Measurements from ENCODE around the gene DSCAML1.

Gene DSCAML1

GRCh38 chr11:117735350-117735977, 61.6 kb downstream of the DSCAML1 start:
- Histone ChIP-seq H3K36me3 (no peaks in the 10 kb centered on the region), H3K4me1 (peaks cover 6% of the 10 kb centered on the region), H3K27me3 (no peaks in the 10 kb centered on the region), H3K9me3 (no peaks in the 10 kb centered on the region), H3K4me3 (ENCODE audit: low read depth, low read length) (no peak overlapping the region)
- DNase-seq, result no peak
- no peak for TF ChIP-seq CTCF (IDR thresholded peaks at IDR 0.05; ENCODE audit: low read depth, low read length)

- Histone ChIP-seq H3K36me3 (no peaks in the 10 kb centered on the region), H3K27me3 (no peaks in the 10 kb centered on the region), H3K4me3 (ENCODE audit: low read depth, low read length) (no peak overlapping the region), H3K4me1 (peaks cover 6% of the 10 kb centered on the region), H3K9me3 (no peaks in the 10 kb centered on the region)
- peak; percentile 39 for DNase-seq
- no peak for TF ChIP-seq CTCF (IDR thresholded peaks at IDR 0.05; ENCODE audit: low read depth, low read length)
Observed at GRCh38 chr11:117734601-117735024, 62.4 kb downstream of the DSCAML1 start.

GRCh38 chr11:117733316-117733715, 63.7 kb downstream of the DSCAML1 start:
- no peaks in the 10 kb centered on the region for H3K27me3 ChIP-seq
- H3K4me1 ChIP-seq, result peaks cover 6% of the 10 kb centered on the region

GRCh38 chr11:117731722-117732290, 65.2 kb downstream of the DSCAML1 start:
- H3K4me1 ChIP-seq, result peaks cover 6% of the 10 kb centered on the region
- H3K9me3 ChIP-seq, result no peaks in the 10 kb centered on the region
- no peaks in the 10 kb centered on the region for H3K36me3 ChIP-seq
- TF ChIP-seq CTCF (IDR thresholded peaks at IDR 0.05; ENCODE audit: low read depth, low read length), result no peak
- no peaks in the 10 kb centered on the region for H3K27me3 ChIP-seq
- no peak overlapping the region for H3K4me3 ChIP-seq (ENCODE audit: low read depth, low read length)
- DNase-seq, result no peak

More at GRCh38 chr11:117733316-117733715, 63.7 kb downstream of the DSCAML1 start:
- Histone ChIP-seq H3K9me3 (no peaks in the 10 kb centered on the region), H3K4me3 (ENCODE audit: low read depth, low read length) (no peak overlapping the region), H3K36me3 (no peaks in the 10 kb centered on the region)
- no peak for DNase-seq
- TF ChIP-seq CTCF (IDR thresholded peaks at IDR 0.05; ENCODE audit: low read depth, low read length), result no peak

- Histone ChIP-seq H3K36me3 (no peaks in the 10 kb centered on the region), H3K27me3 (no peaks in the 10 kb centered on the region), H3K4me3 (ENCODE audit: low read depth, low read length) (no peak overlapping the region), H3K9me3 (no peaks in the 10 kb centered on the region), H3K4me1 (peaks cover 11% of the 10 kb centered on the region)
- DNase-seq, result no peak
- TF ChIP-seq CTCF (IDR thresholded peaks at IDR 0.05; ENCODE audit: low read depth, low read length), result peak; percentile 34; the same call in 1 of the 2 replicates
Observed at GRCh38 chr11:117730208-117730800, 66.7 kb downstream of the DSCAML1 start.
